Thyroid gland (tissue), 4 donors: ENCODE measurements around the gene TNFSF12.

Source experiments
- CTCF ChIP-seq, 6 experiments: fragments of 200-600 bp in 3 of 6; fragments of 450-650 bp in 3 of 6; sonication (generic) in 3 of 6; IDR thresholded peaks; one replicate each; pipeline ENCODE4 v1.5.1; 2016 to 2019; ENCODE audit warnings: antibody characterized with exemption in 6 of 6, mild to moderate bottlenecking in 2 of 6, inconsistent platforms in 1 of 6, moderate library complexity in 1 of 6
- POLR2A ChIP-seq, 2 donors: fragments of 450-650 bp; IDR thresholded peaks; one replicate each; pipeline ENCODE4 v1.6.1; 2017; ENCODE audit warnings: antibody characterized with exemption in 2 of 2, mild to moderate bottlenecking in 2 of 2, moderate library complexity in 1 of 2

GRCh38 chr17:7573324-7574080 is 24.6 kb downstream of the TNFSF12 start:
- no peak for TF ChIP-seq CTCF (IDR thresholded peaks at IDR 0.05)
- peak in 1 of 2 donors; percentile 72 for TF ChIP-seq POLR2A (IDR thresholded peaks at IDR 0.05)
